ENCODE measurements around the gene HMG20A.

The HMG20A gene

GRCh38 chr15:77395013-77395774 is 25.5 kb upstream of the HMG20A start:
- Histone ChIP-seq H3K4me3 (ENCODE audit: low read depth, low read length) (no peak overlapping the region), H3K27me3 (ENCODE audit: control insufficient read depth, insufficient read depth, low read length) (no peaks in the 10 kb centered on the region), H3K9ac (no peak overlapping the region), H3K9me3 (ENCODE audit: control insufficient read depth, low read length) (no peaks in the 10 kb centered on the region), H3K4me1 (no peaks in the 10 kb centered on the region), H3K4me2 (ENCODE audit: low read length) (no peak overlapping the region), H3K36me3 (ENCODE audit: control insufficient read depth, insufficient read depth, low read length) (no peaks in the 10 kb centered on the region), H2AFZ (no peak overlapping the region), H3K27ac (no peak overlapping the region), H3K79me2 (no peaks in the 10 kb centered on the region)
- TF ChIP-seq, protein P1, sequence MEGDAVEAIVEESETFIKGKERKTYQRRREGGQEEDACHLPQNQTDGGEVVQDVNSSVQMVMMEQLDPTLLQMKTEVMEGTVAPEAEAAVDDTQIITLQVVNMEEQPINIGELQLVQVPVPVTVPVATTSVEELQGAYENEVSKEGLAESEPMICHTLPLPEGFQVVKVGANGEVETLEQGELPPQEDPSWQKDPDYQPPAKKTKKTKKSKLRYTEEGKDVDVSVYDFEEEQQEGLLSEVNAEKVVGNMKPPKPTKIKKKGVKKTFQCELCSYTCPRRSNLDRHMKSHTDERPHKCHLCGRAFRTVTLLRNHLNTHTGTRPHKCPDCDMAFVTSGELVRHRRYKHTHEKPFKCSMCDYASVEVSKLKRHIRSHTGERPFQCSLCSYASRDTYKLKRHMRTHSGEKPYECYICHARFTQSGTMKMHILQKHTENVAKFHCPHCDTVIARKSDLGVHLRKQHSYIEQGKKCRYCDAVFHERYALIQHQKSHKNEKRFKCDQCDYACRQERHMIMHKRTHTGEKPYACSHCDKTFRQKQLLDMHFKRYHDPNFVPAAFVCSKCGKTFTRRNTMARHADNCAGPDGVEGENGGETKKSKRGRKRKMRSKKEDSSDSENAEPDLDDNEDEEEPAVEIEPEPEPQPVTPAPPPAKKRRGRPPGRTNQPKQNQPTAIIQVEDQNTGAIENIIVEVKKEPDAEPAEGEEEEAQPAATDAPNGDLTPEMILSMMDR (IDR thresholded peaks at IDR 0.05) = no peak

- H3K36me3 ChIP-seq (ENCODE audit: control insufficient read depth, insufficient read depth, low read length) = no peaks in the 10 kb centered on the region
- no peaks in the 10 kb centered on the region for H3K79me2 ChIP-seq
- no peaks in the 10 kb centered on the region for H3K27me3 ChIP-seq (ENCODE audit: control insufficient read depth, insufficient read depth, low read length)
- no peak overlapping the region for H3K27ac ChIP-seq
- H3K9ac ChIP-seq = no peak overlapping the region
- H3K4me2 ChIP-seq (ENCODE audit: low read length) = no peak overlapping the region
- no peaks in the 10 kb centered on the region for H3K9me3 ChIP-seq (ENCODE audit: control insufficient read depth, low read length)
- no peaks in the 10 kb centered on the region for H3K4me1 ChIP-seq
- TF ChIP-seq, protein P1 (IDR thresholded peaks at IDR 0.05) = no peak
- H2AFZ ChIP-seq = no peak overlapping the region
- no peak overlapping the region for H3K4me3 ChIP-seq (ENCODE audit: low read depth, low read length)
Measured at GRCh38 chr15:77396692-77397091, 24.0 kb upstream of the HMG20A start.

GRCh38 chr15:77398927-77399326 is 21.8 kb upstream of the HMG20A start:
- no peaks in the 10 kb centered on the region for H3K79me2 ChIP-seq
- no peaks in the 10 kb centered on the region for H3K4me1 ChIP-seq
- H3K4me2 ChIP-seq (ENCODE audit: low read length) = no peak overlapping the region
- H2AFZ ChIP-seq = no peak overlapping the region
- H3K9me3 ChIP-seq (ENCODE audit: control insufficient read depth, low read length) = no peaks in the 10 kb centered on the region
- TF ChIP-seq, protein P1 (IDR thresholded peaks at IDR 0.05) = no peak
- no peak overlapping the region for H3K4me3 ChIP-seq (ENCODE audit: low read depth, low read length)
- no peaks in the 10 kb centered on the region for H3K36me3 ChIP-seq (ENCODE audit: control insufficient read depth, insufficient read depth, low read length)
- H3K27ac ChIP-seq = no peak overlapping the region
- H3K27me3 ChIP-seq (ENCODE audit: control insufficient read depth, insufficient read depth, low read length) = no peaks in the 10 kb centered on the region
- no peak overlapping the region for H3K9ac ChIP-seq

DNA sequence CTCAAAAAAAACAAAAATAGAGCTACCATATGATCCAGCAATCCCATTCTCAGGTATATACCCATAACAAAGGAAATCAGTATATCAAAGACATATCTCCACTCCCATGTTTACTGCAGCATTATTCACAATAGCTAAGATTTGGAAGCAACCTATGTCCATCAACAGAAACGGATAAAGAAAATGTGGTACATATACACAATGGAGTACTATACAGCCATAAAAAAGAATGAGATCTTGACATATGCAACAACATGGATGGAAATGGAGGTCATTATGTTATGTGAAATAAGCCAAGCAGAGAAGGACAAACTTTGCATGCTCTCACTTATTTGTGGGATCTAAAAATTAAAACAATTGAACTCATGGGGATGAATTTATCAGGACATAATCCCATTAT is 20.4 kb upstream of the HMG20A start:
- H3K27ac ChIP-seq = no peak overlapping the region
- no peak overlapping the region for H3K4me3 ChIP-seq (ENCODE audit: low read depth, low read length)
- no peaks in the 10 kb centered on the region for H3K79me2 ChIP-seq
- no peaks in the 10 kb centered on the region for H3K36me3 ChIP-seq (ENCODE audit: control insufficient read depth, insufficient read depth, low read length)
- no peaks in the 10 kb centered on the region for H3K9me3 ChIP-seq (ENCODE audit: control insufficient read depth, low read length)
- no peak overlapping the region for H3K9ac ChIP-seq
- H3K4me2 ChIP-seq (ENCODE audit: low read length) = no peak overlapping the region
- no peak overlapping the region for H2AFZ ChIP-seq
- no peaks in the 10 kb centered on the region for H3K27me3 ChIP-seq (ENCODE audit: control insufficient read depth, insufficient read depth, low read length)
- H3K4me1 ChIP-seq = no peaks in the 10 kb centered on the region
- TF ChIP-seq, protein P1 (IDR thresholded peaks at IDR 0.05) = no peak
